Measurements from ENCODE around the gene PHF20.
"Not testable (repeated sequence)": the region's sequence is repeated elsewhere in the genome, so short reads cannot be mapped to it uniquely, and the experiment has no call there.

PHF20 gene

GRCh38 chr20:35771689-35772562, at the start of gene PHF20:
TSS of gene PHF20 (plus strand) at chr20:35772015. CDS start at chr20:35801523, 29,508 bp downstream.
- H3K27ac ChIP-seq (ENCODE audit: low read length), result peak within 1 kb of the TSS; percentile 93
- no peaks in the 10 kb centered on the region for H3K27me3 ChIP-seq (ENCODE audit: low read depth, low read length)
- H3K36me3 ChIP-seq (ENCODE audit: control insufficient read depth in 1 of 2, insufficient read depth in 2 of 2, low read length in 2 of 2), result peaks cover 0 to 8% of the 10 kb centered on the region in 2 donors
- H3K9me3 ChIP-seq (ENCODE audit: control insufficient read depth in 1 of 2, low read length in 2 of 2), result no peaks in the 10 kb centered on the region
- H3K4me3 ChIP-seq (ENCODE audit: low read depth in 1 of 2, low read length in 2 of 2), result peak within 1 kb of the TSS; percentile 71 to 81
- peaks cover 12 to 29% of the 10 kb centered on the region in 2 donors for H3K4me1 ChIP-seq (ENCODE audit: control insufficient read depth in 1 of 2, insufficient read depth in 2 of 2, low read length in 2 of 2)

- not testable (repeated sequence) for H3K27me3 ChIP-seq (ENCODE audit: low read depth, low read length); H3K9me3 ChIP-seq (ENCODE audit: control insufficient read depth in 1 of 2, low read length in 2 of 2); H3K27ac ChIP-seq (ENCODE audit: low read length); H3K4me1 ChIP-seq (ENCODE audit: control insufficient read depth in 1 of 2, insufficient read depth in 2 of 2, low read length in 2 of 2); H3K4me3 ChIP-seq (ENCODE audit: low read depth in 1 of 2, low read length in 2 of 2)
- H3K36me3 ChIP-seq (ENCODE audit: control insufficient read depth in 1 of 2, insufficient read depth in 2 of 2, low read length in 2 of 2), result peaks cover 58 to 87% of the 10 kb centered on the region in 2 donors
Measured at GRCh38 chr20:35723275-35723639, 48.6 kb upstream of the PHF20 start.

- not testable (repeated sequence) for H3K4me1 ChIP-seq (ENCODE audit: control insufficient read depth in 1 of 2, insufficient read depth in 2 of 2, low read length in 2 of 2); H3K4me3 ChIP-seq (ENCODE audit: low read depth in 1 of 2, low read length in 2 of 2); H3K27ac ChIP-seq (ENCODE audit: low read length); H3K27me3 ChIP-seq (ENCODE audit: low read depth, low read length); H3K9me3 ChIP-seq (ENCODE audit: control insufficient read depth in 1 of 2, low read length in 2 of 2)
- peaks cover 54 to 86% of the 10 kb centered on the region in 2 donors for H3K36me3 ChIP-seq (ENCODE audit: control insufficient read depth in 1 of 2, insufficient read depth in 2 of 2, low read length in 2 of 2)
Measured at GRCh38 chr20:35723652-35724320, 48.0 kb upstream of the PHF20 start.

- Histone ChIP-seq H3K4me3 (ENCODE audit: low read depth in 1 of 2, low read length in 2 of 2) (no peak overlapping the region), H3K27ac (ENCODE audit: low read length) (no peak overlapping the region), H3K36me3 (ENCODE audit: control insufficient read depth in 1 of 2, insufficient read depth in 2 of 2, low read length in 2 of 2) (peaks cover 54 to 84% of the 10 kb centered on the region in 2 donors), H3K9me3 (ENCODE audit: control insufficient read depth in 1 of 2, low read length in 2 of 2) (no peaks in the 10 kb centered on the region), H3K4me1 (ENCODE audit: control insufficient read depth in 1 of 2, insufficient read depth in 2 of 2, low read length in 2 of 2) (peaks cover 0 to 6% of the 10 kb centered on the region in 2 donors), H3K27me3 (ENCODE audit: low read depth, low read length) (no peaks in the 10 kb centered on the region)
Measured at GRCh38 chr20:35724321-35725230, 47.2 kb upstream of the PHF20 start.

GRCh38 chr20:35726842-35727711, 44.7 kb upstream of the PHF20 start:
- H3K9me3 ChIP-seq (ENCODE audit: control insufficient read depth in 1 of 2, low read length in 2 of 2), result no peaks in the 10 kb centered on the region
- peaks cover 59 to 81% of the 10 kb centered on the region in 2 donors for H3K36me3 ChIP-seq (ENCODE audit: control insufficient read depth in 1 of 2, insufficient read depth in 2 of 2, low read length in 2 of 2)
- no peak overlapping the region for H3K27ac ChIP-seq (ENCODE audit: low read length)
- H3K4me1 ChIP-seq (ENCODE audit: control insufficient read depth in 1 of 2, insufficient read depth in 2 of 2, low read length in 2 of 2), result peaks cover 11 to 31% of the 10 kb centered on the region in 2 donors
- H3K4me3 ChIP-seq (ENCODE audit: low read depth in 1 of 2, low read length in 2 of 2), result no peak overlapping the region
- no peaks in the 10 kb centered on the region for H3K27me3 ChIP-seq (ENCODE audit: low read depth, low read length)

- H3K27ac ChIP-seq (ENCODE audit: low read length), result no peak overlapping the region
- peaks cover 70 to 82% of the 10 kb centered on the region in 2 donors for H3K36me3 ChIP-seq (ENCODE audit: control insufficient read depth in 1 of 2, insufficient read depth in 2 of 2, low read length in 2 of 2)
- H3K27me3 ChIP-seq (ENCODE audit: low read depth, low read length), result no peaks in the 10 kb centered on the region
- peaks cover 21 to 54% of the 10 kb centered on the region in 2 donors for H3K4me1 ChIP-seq (ENCODE audit: control insufficient read depth in 1 of 2, insufficient read depth in 2 of 2, low read length in 2 of 2)
- H3K4me3 ChIP-seq (ENCODE audit: low read depth in 1 of 2, low read length in 2 of 2), result no peak overlapping the region
- no peaks in the 10 kb centered on the region for H3K9me3 ChIP-seq (ENCODE audit: control insufficient read depth in 1 of 2, low read length in 2 of 2)
Measured at GRCh38 chr20:35729283-35729807, 42.5 kb upstream of the PHF20 start.

GRCh38 chr20:35729836-35730582, 41.8 kb upstream of the PHF20 start:
- Histone ChIP-seq H3K36me3 (ENCODE audit: control insufficient read depth in 1 of 2, insufficient read depth in 2 of 2, low read length in 2 of 2) (peaks cover 73 to 82% of the 10 kb centered on the region in 2 donors), H3K4me1 (ENCODE audit: control insufficient read depth in 1 of 2, insufficient read depth in 2 of 2, low read length in 2 of 2) (peaks cover 21 to 60% of the 10 kb centered on the region in 2 donors), H3K27ac (ENCODE audit: low read length) (peak overlapping the region; percentile 63), H3K4me3 (ENCODE audit: low read depth in 1 of 2, low read length in 2 of 2) (no peak overlapping the region), H3K9me3 (ENCODE audit: control insufficient read depth in 1 of 2, low read length in 2 of 2) (no peaks in the 10 kb centered on the region), H3K27me3 (ENCODE audit: low read depth, low read length) (no peaks in the 10 kb centered on the region)

- Histone ChIP-seq H3K4me3 (ENCODE audit: low read depth in 1 of 2, low read length in 2 of 2) (no peak overlapping the region), H3K27ac (ENCODE audit: low read length) (peak overlapping the region; percentile 63), H3K4me1 (ENCODE audit: control insufficient read depth in 1 of 2, insufficient read depth in 2 of 2, low read length in 2 of 2) (peaks cover 23 to 69% of the 10 kb centered on the region in 2 donors), H3K27me3 (ENCODE audit: low read depth, low read length) (no peaks in the 10 kb centered on the region), H3K36me3 (ENCODE audit: control insufficient read depth in 1 of 2, insufficient read depth in 2 of 2, low read length in 2 of 2) (peaks cover 77 to 84% of the 10 kb centered on the region in 2 donors), H3K9me3 (ENCODE audit: control insufficient read depth in 1 of 2, low read length in 2 of 2) (no peaks in the 10 kb centered on the region)
Measured at GRCh38 chr20:35730583-35731468, 41.0 kb upstream of the PHF20 start.

- Histone ChIP-seq H3K27me3 (ENCODE audit: low read depth, low read length) (no peaks in the 10 kb centered on the region), H3K27ac (ENCODE audit: low read length) (peak overlapping the region; percentile 17), H3K9me3 (ENCODE audit: control insufficient read depth in 1 of 2, low read length in 2 of 2) (no peaks in the 10 kb centered on the region), H3K4me1 (ENCODE audit: control insufficient read depth in 1 of 2, insufficient read depth in 2 of 2, low read length in 2 of 2) (peaks cover 27 to 75% of the 10 kb centered on the region in 2 donors), H3K4me3 (ENCODE audit: low read depth in 1 of 2, low read length in 2 of 2) (no peak overlapping the region), H3K36me3 (ENCODE audit: control insufficient read depth in 1 of 2, insufficient read depth in 2 of 2, low read length in 2 of 2) (peaks cover 80 to 84% of the 10 kb centered on the region in 2 donors)
Measured at GRCh38 chr20:35731469-35731788, 40.4 kb upstream of the PHF20 start.
